ENCODE results near the gene TDG. TPM values are rescaled to one million over a fixed set of nuclear protein-coding genes. Genes with fewer than 3 reads are reported as not detected.

TDG gene
- total RNA-seq (2021) = 28.1 to 33.0 TPM (median 32.6 TPM) in 3 replicates
- percentile 95 among the genes with signal in this experiment for Bru-seq, nascent RNA
- long read RNA-seq, experiment 1, transcript TDG-202 (10 exons, 3,251 nt) = major isoform, 201 of 328 reads
- long read RNA-seq, experiment 1, transcript TDG-201 (11 exons, 1,602 nt) = minor isoform, 58 of 328 reads
- long read RNA-seq, experiment 1, partial matches to known transcripts = 24 of 328 reads
- long read RNA-seq, experiment 1, other reads (novel, unspliced or antisense) = 42 of 328 reads
- long read RNA-seq, experiment 2, transcript TDG-202 (10 exons, 3,251 nt) = major isoform, 18 of 41 reads
- long read RNA-seq, experiment 2, partial matches to known transcripts = 4 of 41 reads
- long read RNA-seq, experiment 2, other reads (novel, unspliced or antisense) = 16 of 41 reads
- long read RNA-seq, experiment 3, transcript TDG-201 (11 exons, 1,602 nt) = minor isoform, 27 of 107 reads
- long read RNA-seq, experiment 3, transcript TDG-202 (10 exons, 3,251 nt) = major isoform, 60 of 107 reads
- long read RNA-seq, experiment 3, partial matches to known transcripts = 2 of 107 reads
- long read RNA-seq, experiment 3, other reads (novel, unspliced or antisense) = 15 of 107 reads

- Mint-ChIP-seq H3K27me3 (ENCODE audit: low read depth) (no peaks in the 10 kb centered on the region), H3K9me3 (no peaks in the 10 kb centered on the region), H3K4me3 (peak within 1 kb of the TSS; percentile 96), H3K4me1 (peaks cover 42% of the 10 kb centered on the region), H3K27ac (peak within 1 kb of the TSS; percentile 99), H3K36me3 (peaks cover 10% of the 10 kb centered on the region; the same call in 1 of the 2 replicates)
- DNase-seq (ENCODE audit: low spot score) (peak; percentile 96), ATAC-seq (peak; percentile 95)
- ChIA-PET POLR2A (interaction anchor here (0.6 to 2.1 kb wide), 12 partner anchors 8 to 401 kb away, joined by 3 to 57 read pairs (median 4); partner anchors contain the start of genes HSP90B1 and NFYB), CTCF (interaction anchor here (0.6 to 2.4 kb wide), 8 partner anchors 9 to 333 kb away, joined by 3 to 9 read pairs (median 4); partner anchors contain the start of gene HSP90B1)
- TF ChIP-seq, protein P1, sequence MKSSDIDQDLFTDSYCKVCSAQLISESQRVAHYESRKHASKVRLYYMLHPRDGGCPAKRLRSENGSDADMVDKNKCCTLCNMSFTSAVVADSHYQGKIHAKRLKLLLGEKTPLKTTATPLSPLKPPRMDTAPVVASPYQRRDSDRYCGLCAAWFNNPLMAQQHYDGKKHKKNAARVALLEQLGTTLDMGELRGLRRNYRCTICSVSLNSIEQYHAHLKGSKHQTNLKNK (CRISPR knock-in tag; IDR thresholded peaks at IDR 0.05) = no peak
- peak; percentile 82; the same call in 1 of the 2 replicates for TF ChIP-seq ARID4B (CRISPR knock-in tag; IDR thresholded peaks at IDR 0.05; ENCODE audit: borderline replicate concordance)
- no peak for TF ChIP-seq TEAD4 (CRISPR knock-in tag; IDR thresholded peaks at IDR 0.05)
- peak; percentile 76; the same call in 1 of the 2 replicates for TF ChIP-seq MYBL2 (CRISPR knock-in tag; IDR thresholded peaks at IDR 0.05)
- TF ChIP-seq, protein P2, sequence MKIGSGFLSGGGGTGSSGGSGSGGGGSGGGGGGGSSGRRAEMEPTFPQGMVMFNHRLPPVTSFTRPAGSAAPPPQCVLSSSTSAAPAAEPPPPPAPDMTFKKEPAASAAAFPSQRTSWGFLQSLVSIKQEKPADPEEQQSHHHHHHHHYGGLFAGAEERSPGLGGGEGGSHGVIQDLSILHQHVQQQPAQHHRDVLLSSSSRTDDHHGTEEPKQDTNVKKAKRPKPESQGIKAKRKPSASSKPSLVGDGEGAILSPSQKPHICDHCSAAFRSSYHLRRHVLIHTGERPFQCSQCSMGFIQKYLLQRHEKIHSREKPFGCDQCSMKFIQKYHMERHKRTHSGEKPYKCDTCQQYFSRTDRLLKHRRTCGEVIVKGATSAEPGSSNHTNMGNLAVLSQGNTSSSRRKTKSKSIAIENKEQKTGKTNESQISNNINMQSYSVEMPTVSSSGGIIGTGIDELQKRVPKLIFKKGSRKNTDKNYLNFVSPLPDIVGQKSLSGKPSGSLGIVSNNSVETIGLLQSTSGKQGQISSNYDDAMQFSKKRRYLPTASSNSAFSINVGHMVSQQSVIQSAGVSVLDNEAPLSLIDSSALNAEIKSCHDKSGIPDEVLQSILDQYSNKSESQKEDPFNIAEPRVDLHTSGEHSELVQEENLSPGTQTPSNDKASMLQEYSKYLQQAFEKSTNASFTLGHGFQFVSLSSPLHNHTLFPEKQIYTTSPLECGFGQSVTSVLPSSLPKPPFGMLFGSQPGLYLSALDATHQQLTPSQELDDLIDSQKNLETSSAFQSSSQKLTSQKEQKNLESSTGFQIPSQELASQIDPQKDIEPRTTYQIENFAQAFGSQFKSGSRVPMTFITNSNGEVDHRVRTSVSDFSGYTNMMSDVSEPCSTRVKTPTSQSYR (CRISPR knock-in tag; IDR thresholded peaks at IDR 0.05) = no peak
- TF ChIP-seq, protein P3, sequence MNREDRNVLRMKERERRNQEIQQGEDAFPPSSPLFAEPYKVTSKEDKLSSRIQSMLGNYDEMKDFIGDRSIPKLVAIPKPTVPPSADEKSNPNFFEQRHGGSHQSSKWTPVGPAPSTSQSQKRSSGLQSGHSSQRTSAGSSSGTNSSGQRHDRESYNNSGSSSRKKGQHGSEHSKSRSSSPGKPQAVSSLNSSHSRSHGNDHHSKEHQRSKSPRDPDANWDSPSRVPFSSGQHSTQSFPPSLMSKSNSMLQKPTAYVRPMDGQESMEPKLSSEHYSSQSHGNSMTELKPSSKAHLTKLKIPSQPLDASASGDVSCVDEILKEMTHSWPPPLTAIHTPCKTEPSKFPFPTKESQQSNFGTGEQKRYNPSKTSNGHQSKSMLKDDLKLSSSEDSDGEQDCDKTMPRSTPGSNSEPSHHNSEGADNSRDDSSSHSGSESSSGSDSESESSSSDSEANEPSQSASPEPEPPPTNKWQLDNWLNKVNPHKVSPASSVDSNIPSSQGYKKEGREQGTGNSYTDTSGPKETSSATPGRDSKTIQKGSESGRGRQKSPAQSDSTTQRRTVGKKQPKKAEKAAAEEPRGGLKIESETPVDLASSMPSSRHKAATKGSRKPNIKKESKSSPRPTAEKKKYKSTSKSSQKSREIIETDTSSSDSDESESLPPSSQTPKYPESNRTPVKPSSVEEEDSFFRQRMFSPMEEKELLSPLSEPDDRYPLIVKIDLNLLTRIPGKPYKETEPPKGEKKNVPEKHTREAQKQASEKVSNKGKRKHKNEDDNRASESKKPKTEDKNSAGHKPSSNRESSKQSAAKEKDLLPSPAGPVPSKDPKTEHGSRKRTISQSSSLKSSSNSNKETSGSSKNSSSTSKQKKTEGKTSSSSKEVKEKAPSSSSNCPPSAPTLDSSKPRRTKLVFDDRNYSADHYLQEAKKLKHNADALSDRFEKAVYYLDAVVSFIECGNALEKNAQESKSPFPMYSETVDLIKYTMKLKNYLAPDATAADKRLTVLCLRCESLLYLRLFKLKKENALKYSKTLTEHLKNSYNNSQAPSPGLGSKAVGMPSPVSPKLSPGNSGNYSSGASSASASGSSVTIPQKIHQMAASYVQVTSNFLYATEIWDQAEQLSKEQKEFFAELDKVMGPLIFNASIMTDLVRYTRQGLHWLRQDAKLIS (CRISPR knock-in tag; IDR thresholded peaks at IDR 0.05; ENCODE audit: borderline replicate concordance) = 0 out of 2 replicates have a peak, but pooled peaks have one; percentile 84
- TF ChIP-seq ZNF232 (CRISPR knock-in tag; IDR thresholded peaks at IDR 0.05) = no peak
- peak; percentile 76 for TF ChIP-seq SP1 (CRISPR knock-in tag; conservative IDR thresholded peaks at IDR 0.05)
- peak; percentile 60; the same call in 1 of the 2 replicates for TF ChIP-seq JUN (CRISPR knock-in tag; IDR thresholded peaks at IDR 0.05)
- TF ChIP-seq, protein P4, sequence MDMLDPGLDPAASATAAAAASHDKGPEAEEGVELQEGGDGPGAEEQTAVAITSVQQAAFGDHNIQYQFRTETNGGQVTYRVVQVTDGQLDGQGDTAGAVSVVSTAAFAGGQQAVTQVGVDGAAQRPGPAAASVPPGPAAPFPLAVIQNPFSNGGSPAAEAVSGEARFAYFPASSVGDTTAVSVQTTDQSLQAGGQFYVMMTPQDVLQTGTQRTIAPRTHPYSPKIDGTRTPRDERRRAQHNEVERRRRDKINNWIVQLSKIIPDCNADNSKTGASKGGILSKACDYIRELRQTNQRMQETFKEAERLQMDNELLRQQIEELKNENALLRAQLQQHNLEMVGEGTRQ (CRISPR knock-in tag; IDR thresholded peaks at IDR 0.05) = peak; percentile 99
- TF ChIP-seq E2F5 (CRISPR knock-in tag; IDR thresholded peaks at IDR 0.05) = peak; percentile 74; the same call in 1 of the 2 replicates
- no peak for TF ChIP-seq NR3C1 (CRISPR knock-in tag; conservative IDR thresholded peaks at IDR 0.05; ENCODE audit: low read depth)
- TF ChIP-seq ZNF263 (CRISPR knock-in tag; IDR thresholded peaks at IDR 0.05; ENCODE audit: low read depth) = peak; percentile 58; the same call in 1 of the 2 replicates
- peak; percentile 3 for TF ChIP-seq TEAD1 (CRISPR knock-in tag; IDR thresholded peaks at IDR 0.05)
- TF ChIP-seq, protein P5, sequence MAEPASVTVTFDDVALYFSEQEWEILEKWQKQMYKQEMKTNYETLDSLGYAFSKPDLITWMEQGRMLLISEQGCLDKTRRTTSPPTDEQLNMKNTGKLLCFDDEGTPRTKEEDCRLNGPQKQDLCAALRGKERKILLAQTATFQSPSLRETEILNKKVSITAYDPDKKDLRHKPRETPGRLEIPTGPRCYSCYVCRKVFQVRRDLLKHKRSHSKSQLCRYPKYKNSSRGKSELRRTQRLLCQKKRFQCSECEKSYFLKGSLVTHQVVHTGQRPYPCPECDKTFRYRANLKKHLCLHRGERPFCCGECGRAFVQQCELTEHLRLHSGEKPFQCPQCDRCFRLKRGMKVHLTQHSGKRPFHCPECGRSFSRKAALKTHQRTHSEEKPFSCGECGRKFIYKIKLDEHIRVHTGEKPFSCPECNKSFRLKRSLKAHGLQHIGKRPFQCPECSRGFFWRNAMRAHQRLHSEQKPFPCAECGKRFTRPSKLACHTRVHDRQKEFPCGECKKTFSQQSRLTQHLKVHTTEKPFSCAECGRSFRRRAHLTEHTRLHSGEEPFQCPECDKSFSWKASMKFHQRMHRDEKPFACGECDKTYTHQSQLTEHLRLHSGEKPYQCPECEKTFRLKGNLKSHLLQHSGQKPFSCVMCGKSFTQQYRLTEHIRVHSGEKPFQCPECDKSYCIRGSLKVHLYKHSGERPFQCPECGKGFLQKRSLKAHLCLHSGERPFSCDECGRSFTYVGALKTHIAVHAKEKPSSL (CRISPR knock-in tag; conservative IDR thresholded peaks at IDR 0.05) = no peak
- peak; percentile 86; the same call in 1 of the 2 replicates for TF ChIP-seq FOXP1 (CRISPR knock-in tag; IDR thresholded peaks at IDR 0.05; ENCODE audit: borderline replicate concordance)
Measured at GRCh38 chr12:103965590-103966504, at the start of gene TDG. Gene TDG (plus strand): TSS chr12:103965872. CDS start chr12:103966038, 166 bp downstream.
